Ecto neural progenitor cell (in vitro differentiated cells): ENCODE results near the gene SYCN.
"Not testable (repeated sequence)": the region's sequence is repeated elsewhere in the genome, so short reads cannot be mapped to it uniquely, and the experiment has no call there.

Source experiments
- DNase-seq: peaks from one replicate; pipeline ENCODE4 v3.0.0-alpha.2; 2018; ENCODE audit warnings: low spot score

The SYCN gene

GRCh38 chr19:39224910-39225309 is 20.8 kb upstream of the SYCN start:
- no peak for DNase-seq

- DNase-seq: no peak
Measured at GRCh38 chr19:39223703-39224279, 19.7 kb upstream of the SYCN start.

GRCh38 chr19:39219108-39219507 is 15.0 kb upstream of the SYCN start:
- DNase-seq: not testable (repeated sequence)

- DNase-seq: no peak
Measured at GRCh38 chr19:39218230-39219007, 14.4 kb upstream of the SYCN start.

- DNase-seq: no peak
Measured at GRCh38 chr19:39217094-39217493, 13.0 kb upstream of the SYCN start.

- not testable (repeated sequence) for DNase-seq
Measured at GRCh38 chr19:39215323-39215722, 11.3 kb upstream of the SYCN start.

- peak; percentile 68 for DNase-seq
Measured at GRCh38 chr19:39212375-39212742, 8.3 kb upstream of the SYCN start.

GRCh38 chr19:39211731-39212374 is 7.8 kb upstream of the SYCN start:
- DNase-seq: no peak

GRCh38 chr19:39209196-39209595 is 5.1 kb upstream of the SYCN start:
- DNase-seq: no peak

- DNase-seq: no peak
Measured at GRCh38 chr19:39208175-39208795, 4.2 kb upstream of the SYCN start.

- no peak for DNase-seq
Measured at GRCh38 chr19:39207293-39207836, 3.3 kb upstream of the SYCN start.

GRCh38 chr19:39206122-39206521 is 2.1 kb upstream of the SYCN start:
- no peak for DNase-seq

- no peak for DNase-seq
Measured at GRCh38 chr19:39205449-39205764, 1.3 kb upstream of the SYCN start.

GRCh38 chr19:39202998-39203355 is 1.1 kb downstream of the SYCN start:
- DNase-seq: no peak

- DNase-seq: no peak
Measured at GRCh38 chr19:39200803-39201115, 3.3 kb downstream of the SYCN start.

GRCh38 chr19:39200066-39200802 is 3.8 kb downstream of the SYCN start:
- no peak for DNase-seq

GRCh38 chr19:39199025-39199424 is 5.0 kb downstream of the SYCN start:
- DNase-seq: no peak

GRCh38 chr19:39197808-39198207 is 6.3 kb downstream of the SYCN start:
- DNase-seq: no peak

GRCh38 chr19:39196860-39197562 is 7.1 kb downstream of the SYCN start, which contains the start of gene NCCRP1:
NCCRP1 (plus strand) TSS chr19:39196964; CDS start chr19:39196983, 19 bp downstream.
- DNase-seq: peak; percentile 70

GRCh38 chr19:39196320-39196719 is 7.7 kb downstream of the SYCN start:
- DNase-seq: no peak

- no peak for DNase-seq
Measured at GRCh38 chr19:39195755-39196154, 8.3 kb downstream of the SYCN start.
